ENCODE measurements around the gene CMTR2. TPM values are rescaled to one million over a fixed set of nuclear protein-coding genes. Genes with fewer than 3 reads are reported as not detected.
"Not testable (repeated sequence)": the region's sequence is repeated elsewhere in the genome, so short reads cannot be mapped to it uniquely, and the experiment has no call there.

The CMTR2 gene
- total and polyA plus RNA-seq, 2 experiments from 2014 or later: 13.7 to 29.1 TPM

DNA sequence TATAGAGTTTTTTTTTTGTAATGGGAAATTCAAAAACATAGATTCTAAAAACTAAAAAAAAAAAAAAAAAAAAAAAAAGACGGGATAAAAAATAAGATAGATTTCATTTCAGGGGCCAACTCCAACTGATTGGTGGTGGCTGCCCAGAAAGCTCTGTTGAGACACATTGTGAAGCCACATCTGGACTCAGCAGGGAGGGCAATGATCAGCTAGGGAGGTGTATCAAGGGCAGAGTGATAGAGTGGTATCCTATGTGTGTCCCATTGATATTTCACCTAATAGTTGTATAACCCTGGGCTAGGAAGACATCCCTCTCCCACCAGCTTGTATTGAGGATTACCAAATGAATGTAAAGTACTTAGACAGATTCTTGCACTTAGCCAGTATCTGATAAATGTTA lies 6.7 kb upstream of the CMTR2 start:
- Histone ChIP-seq H3K4me1 (ENCODE audit: insufficient read depth) (no peaks in the 10 kb centered on the region), H3K79me2 (ENCODE audit: insufficient read depth) (no peaks in the 10 kb centered on the region), H2AFZ (no peak overlapping the region), H4K20me1 (ENCODE audit: insufficient read depth) (no peaks in the 10 kb centered on the region; the same call in 1 of the 2 replicates), H3K4me2 (ENCODE audit: unreplicated experiment) (no peak overlapping the region), H3K9ac (no peak overlapping the region), H3K36me3 (ENCODE audit: low read depth) (no peaks in the 10 kb centered on the region), H3K9me2 (ENCODE audit: insufficient read depth) (no peaks in the 10 kb centered on the region), H3K27ac (no peak overlapping the region), H3K9me3 (ENCODE audit: low read depth) (no peaks in the 10 kb centered on the region), H3K4me3 (no peak overlapping the region), H3F3A (ENCODE audit: insufficient read depth) (no peaks in the 10 kb centered on the region), H3K27me3 (replicated peaks; ENCODE audit: insufficient read depth) (no peaks in the 10 kb centered on the region; the same call in 1 of the 2 replicates)
- in situ Hi-C loops (cut with MboI): no loop called here
- TF ChIP-seq EZH2 (IDR thresholded peaks at IDR 0.05; ENCODE audit: insufficient read depth, poor library complexity, severe bottlenecking) (no peak), EZH2phosphoT487 (IDR thresholded peaks at IDR 0.05; ENCODE audit: insufficient read depth, low read depth) (no peak)
- WGBS, 2 experiments (ENCODE audit: low coverage in 1 of 2, low lambda C conversion rate in 2 of 2, missing lambda C conversion rate in 2 of 2): 62 to 86% methylated on average over 1 of the region's 1 CpG
- DNase-seq: no peak

DNA sequence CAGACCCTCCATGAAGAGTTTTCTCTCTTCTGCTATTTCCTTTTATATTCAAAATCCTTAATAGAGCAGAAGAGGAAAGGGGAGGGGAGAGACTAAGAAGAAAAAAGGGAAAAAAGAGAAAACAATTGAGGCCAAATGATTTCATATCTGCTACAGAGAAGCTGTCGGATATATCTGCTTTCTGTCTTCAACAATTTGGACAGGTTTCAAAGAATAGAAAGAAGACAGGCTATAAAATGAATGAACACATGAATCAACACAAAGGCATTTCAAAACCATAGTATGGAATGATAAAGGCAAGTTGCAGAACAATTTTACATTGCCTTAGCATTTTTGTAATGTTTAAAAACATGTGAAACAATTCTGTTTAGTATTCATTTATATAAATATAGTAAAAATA lies 4.7 kb upstream of the CMTR2 start:
- no peaks in the 10 kb centered on the region for H3K36me3 ChIP-seq (ENCODE audit: low read depth)
- no peak for DNase-seq
- H3K9ac ChIP-seq: no peak overlapping the region
- no peaks in the 10 kb centered on the region; the same call in 1 of the 2 replicates for H3K27me3 ChIP-seq (replicated peaks; ENCODE audit: insufficient read depth)
- in situ Hi-C loops (cut with MboI): no loop called here
- no peak overlapping the region for H3K4me2 ChIP-seq (ENCODE audit: unreplicated experiment)
- no peak for TF ChIP-seq EZH2phosphoT487 (IDR thresholded peaks at IDR 0.05; ENCODE audit: insufficient read depth, low read depth)
- TF ChIP-seq EZH2 (IDR thresholded peaks at IDR 0.05; ENCODE audit: insufficient read depth, poor library complexity, severe bottlenecking): no peak
- no peaks in the 10 kb centered on the region; the same call in 1 of the 2 replicates for H4K20me1 ChIP-seq (ENCODE audit: insufficient read depth)
- H3K79me2 ChIP-seq (ENCODE audit: insufficient read depth): no peaks in the 10 kb centered on the region
- no peak overlapping the region for H3K4me3 ChIP-seq
- no peak overlapping the region for H2AFZ ChIP-seq
- peaks cover 4% of the 10 kb centered on the region; the same call in 1 of the 2 replicates for H3F3A ChIP-seq (ENCODE audit: insufficient read depth)
- H3K9me2 ChIP-seq (ENCODE audit: insufficient read depth): no peaks in the 10 kb centered on the region
- WGBS, 2 experiments (ENCODE audit: low coverage in 1 of 2, low lambda C conversion rate in 2 of 2, missing lambda C conversion rate in 2 of 2): 0 to 4% methylated on average over 1 of the region's 1 CpG
- H3K4me1 ChIP-seq (ENCODE audit: insufficient read depth): no peaks in the 10 kb centered on the region
- H3K27ac ChIP-seq: no peak overlapping the region
- H3K9me3 ChIP-seq (ENCODE audit: low read depth): no peaks in the 10 kb centered on the region

DNA sequence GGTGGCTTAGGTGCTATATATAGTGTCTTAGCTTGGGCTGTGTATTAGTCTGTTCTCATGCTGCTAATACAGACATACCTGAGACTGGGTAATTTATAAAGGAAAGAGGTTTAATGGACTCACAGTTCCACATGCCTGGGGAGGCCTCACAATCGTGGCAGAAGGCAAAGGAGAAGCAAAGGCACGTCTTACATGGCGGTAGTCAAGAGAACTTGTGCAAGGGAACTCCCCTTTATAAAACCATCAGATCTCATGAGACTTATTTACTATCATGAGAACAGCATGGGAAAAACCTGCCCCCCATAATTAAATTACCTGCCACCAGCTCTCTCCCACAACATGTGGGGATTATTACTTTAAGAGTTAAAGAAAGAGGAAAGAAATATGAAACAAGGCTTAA lies 2.9 kb upstream of the CMTR2 start:
- H3K9me3 ChIP-seq (ENCODE audit: low read depth); H3K36me3 ChIP-seq (ENCODE audit: low read depth); DNase-seq; H3K4me3 ChIP-seq; H2AFZ ChIP-seq; H3K27ac ChIP-seq; in situ Hi-C loops (cut with MboI); H3K9ac ChIP-seq; H3K9me2 ChIP-seq (ENCODE audit: insufficient read depth); H3K27me3 ChIP-seq (replicated peaks; ENCODE audit: insufficient read depth); H3K4me1 ChIP-seq (ENCODE audit: insufficient read depth); H4K20me1 ChIP-seq (ENCODE audit: insufficient read depth); H3K4me2 ChIP-seq (ENCODE audit: unreplicated experiment); H3F3A ChIP-seq (ENCODE audit: insufficient read depth): not testable (repeated sequence)
- H3K79me2 ChIP-seq (ENCODE audit: insufficient read depth): peaks cover 17% of the 10 kb centered on the region
- WGBS, 2 experiments (ENCODE audit: low coverage in 1 of 2, low lambda C conversion rate in 2 of 2, missing lambda C conversion rate in 2 of 2): 16 to 22% methylated on average over 3 of the region's 3 CpGs

DNA sequence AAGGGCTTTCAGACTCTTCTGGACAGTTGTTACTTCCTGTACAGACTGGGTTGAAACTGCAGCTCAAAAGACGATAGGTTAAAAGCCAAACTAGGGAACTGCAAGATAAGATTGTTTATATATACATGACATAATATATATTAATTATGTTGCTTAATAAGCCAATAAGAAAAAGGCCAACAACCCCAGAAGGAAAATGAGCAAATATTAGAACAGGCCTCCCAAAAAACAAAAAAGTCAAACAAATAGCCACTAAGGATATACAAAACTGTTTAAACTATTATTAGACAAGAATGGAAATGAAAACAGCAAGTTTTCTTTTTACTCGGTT lies 495 bp upstream of the CMTR2 start:
- no peaks in the 10 kb centered on the region for H4K20me1 ChIP-seq (ENCODE audit: insufficient read depth)
- peak overlapping the region; percentile 83 for H3K27ac ChIP-seq
- peaks cover 14% of the 10 kb centered on the region for H3K36me3 ChIP-seq (ENCODE audit: low read depth)
- no peaks in the 10 kb centered on the region for H3K9me2 ChIP-seq (ENCODE audit: insufficient read depth)
- 47 to 49% methylated on average over 2 of the region's 2 CpGs for WGBS, 2 experiments (ENCODE audit: low coverage in 1 of 2, low lambda C conversion rate in 2 of 2, missing lambda C conversion rate in 2 of 2)
- H3K27me3 ChIP-seq (replicated peaks; ENCODE audit: insufficient read depth): no peaks in the 10 kb centered on the region; the same call in 1 of the 2 replicates
- peak overlapping the region; percentile 93 for H3K4me3 ChIP-seq
- H3K79me2 ChIP-seq (ENCODE audit: insufficient read depth): peaks cover 38% of the 10 kb centered on the region
- H2AFZ ChIP-seq: peak overlapping the region; percentile 94
- peak overlapping the region; percentile 94 for H3K4me2 ChIP-seq (ENCODE audit: unreplicated experiment)
- H3K4me1 ChIP-seq (ENCODE audit: insufficient read depth): peaks cover 7% of the 10 kb centered on the region
- TF ChIP-seq EZH2 (IDR thresholded peaks at IDR 0.05; ENCODE audit: insufficient read depth, poor library complexity, severe bottlenecking) (no peak), EZH2phosphoT487 (IDR thresholded peaks at IDR 0.05; ENCODE audit: insufficient read depth, low read depth) (no peak)
- peaks cover 4% of the 10 kb centered on the region; the same call in 1 of the 2 replicates for H3F3A ChIP-seq (ENCODE audit: insufficient read depth)
- no peaks in the 10 kb centered on the region for H3K9me3 ChIP-seq (ENCODE audit: low read depth)
- DNase-seq: no peak
- in situ Hi-C loops (cut with MboI): no loop called here
- peak overlapping the region; percentile 92 for H3K9ac ChIP-seq

DNA sequence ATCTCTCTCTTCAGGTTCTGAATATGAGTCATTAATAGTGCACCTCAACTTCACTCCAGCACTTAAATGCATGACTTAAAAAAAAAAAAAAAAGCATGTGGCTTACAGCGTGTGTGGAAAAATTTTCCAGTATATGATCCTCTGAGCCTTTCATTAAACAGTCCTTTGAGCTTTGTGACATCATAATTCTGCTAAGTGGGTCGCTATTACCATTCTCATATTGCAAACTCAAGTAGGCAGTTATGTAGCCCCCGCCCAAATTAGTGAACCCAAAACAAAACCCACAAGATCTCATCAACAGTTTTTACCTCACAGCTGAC lies 672 bp downstream of the CMTR2 start:
- 0 to 6% methylated on average over 3 of the region's 3 CpGs for WGBS, 2 experiments (ENCODE audit: low coverage in 1 of 2, low lambda C conversion rate in 2 of 2, missing lambda C conversion rate in 2 of 2)
- peaks cover 7% of the 10 kb centered on the region for H3K4me1 ChIP-seq (ENCODE audit: insufficient read depth)
- TF ChIP-seq EZH2phosphoT487 (IDR thresholded peaks at IDR 0.05; ENCODE audit: insufficient read depth, low read depth): no peak
- TF ChIP-seq EZH2 (IDR thresholded peaks at IDR 0.05; ENCODE audit: insufficient read depth, poor library complexity, severe bottlenecking): no peak

More for the DNA sequence above, 672 bp downstream of the CMTR2 start:
- peaks cover 4% of the 10 kb centered on the region; the same call in 1 of the 2 replicates for H3F3A ChIP-seq (ENCODE audit: insufficient read depth)
- H3K4me2 ChIP-seq (ENCODE audit: unreplicated experiment): peak overlapping the region; percentile 94
- peak overlapping the region; percentile 92 for H3K9ac ChIP-seq
- H3K79me2 ChIP-seq (ENCODE audit: insufficient read depth): peaks cover 45% of the 10 kb centered on the region
- H3K4me3 ChIP-seq: peak overlapping the region; percentile 93
- in situ Hi-C loops (cut with MboI): no loop called here
- no peaks in the 10 kb centered on the region for H3K9me3 ChIP-seq (ENCODE audit: low read depth)
- no peaks in the 10 kb centered on the region for H3K9me2 ChIP-seq (ENCODE audit: insufficient read depth)
- H2AFZ ChIP-seq: peak overlapping the region; percentile 94
- H3K36me3 ChIP-seq (ENCODE audit: low read depth): peaks cover 22% of the 10 kb centered on the region
- DNase-seq: peak; percentile 41
- no peaks in the 10 kb centered on the region; the same call in 1 of the 2 replicates for H3K27me3 ChIP-seq (replicated peaks; ENCODE audit: insufficient read depth)
- H4K20me1 ChIP-seq (ENCODE audit: insufficient read depth): no peaks in the 10 kb centered on the region
- peak overlapping the region; percentile 83 for H3K27ac ChIP-seq
